ENCODE data around the gene PCARE. TPM values are rescaled to one million over a fixed set of nuclear protein-coding genes. Genes with fewer than 3 reads are reported as not detected.

The PCARE gene
- total and polyA plus RNA-seq, 2 experiments from 2014 or later, result not detected

- no peaks in the 10 kb centered on the region for H3K9me3 ChIP-seq (ENCODE audit: low read depth)
- H3K36me3 ChIP-seq (ENCODE audit: low read depth), result no peaks in the 10 kb centered on the region
- no peak overlapping the region for H3K4me2 ChIP-seq (ENCODE audit: unreplicated experiment)
- H3K27ac ChIP-seq, result no peak overlapping the region
- in situ Hi-C loops (cut with MboI), result no loop called here
- TF ChIP-seq EZH2 (IDR thresholded peaks at IDR 0.05; ENCODE audit: insufficient read depth, poor library complexity, severe bottlenecking), result no peak
- no peak for TF ChIP-seq EZH2phosphoT487 (IDR thresholded peaks at IDR 0.05; ENCODE audit: insufficient read depth, low read depth)
- no peaks in the 10 kb centered on the region for H3K79me2 ChIP-seq (ENCODE audit: insufficient read depth)
- 38 to 44% methylated on average over 6 of the region's 6 CpGs for WGBS, 2 experiments (ENCODE audit: low coverage in 1 of 2, low lambda C conversion rate in 2 of 2, missing lambda C conversion rate in 2 of 2)
- peak; percentile 58 for DNase-seq
- H3K9ac ChIP-seq, result no peak overlapping the region
- peaks cover 11% of the 10 kb centered on the region for H3K4me1 ChIP-seq (ENCODE audit: insufficient read depth)
- H3K4me3 ChIP-seq, result no peak overlapping the region
- H3K27me3 ChIP-seq (replicated peaks; ENCODE audit: insufficient read depth), result no peaks in the 10 kb centered on the region
- H3K9me2 ChIP-seq (ENCODE audit: insufficient read depth), result no peaks in the 10 kb centered on the region
- H4K20me1 ChIP-seq (ENCODE audit: insufficient read depth), result no peaks in the 10 kb centered on the region
- no peak overlapping the region for H2AFZ ChIP-seq
- no peaks in the 10 kb centered on the region for H3F3A ChIP-seq (ENCODE audit: insufficient read depth)
Measured at GRCh38 chr2:29033656-29034055, 40.7 kb downstream of the PCARE start.

GRCh38 chr2:29033172-29033571 lies 41.2 kb downstream of the PCARE start:
- DNase-seq, result peak; percentile 35
- TF ChIP-seq EZH2 (IDR thresholded peaks at IDR 0.05; ENCODE audit: insufficient read depth, poor library complexity, severe bottlenecking) (no peak), EZH2phosphoT487 (IDR thresholded peaks at IDR 0.05; ENCODE audit: insufficient read depth, low read depth) (no peak)
- Histone ChIP-seq H3K27ac (no peak overlapping the region), H3K36me3 (ENCODE audit: low read depth) (no peaks in the 10 kb centered on the region), H3K9ac (no peak overlapping the region), H3K27me3 (replicated peaks; ENCODE audit: insufficient read depth) (no peaks in the 10 kb centered on the region), H3K4me2 (ENCODE audit: unreplicated experiment) (no peak overlapping the region), H3K4me1 (ENCODE audit: insufficient read depth) (peaks cover 11% of the 10 kb centered on the region), H3F3A (ENCODE audit: insufficient read depth) (no peaks in the 10 kb centered on the region), H3K9me2 (ENCODE audit: insufficient read depth) (no peaks in the 10 kb centered on the region), H4K20me1 (ENCODE audit: insufficient read depth) (no peaks in the 10 kb centered on the region), H3K4me3 (no peak overlapping the region), H2AFZ (peak overlapping the region; percentile 53; the same call in 1 of the 2 replicates), H3K79me2 (ENCODE audit: insufficient read depth) (no peaks in the 10 kb centered on the region), H3K9me3 (ENCODE audit: low read depth) (no peaks in the 10 kb centered on the region)
- 60 to 63% methylated on average over 2 of the region's 2 CpGs for WGBS, 2 experiments (ENCODE audit: low coverage in 1 of 2, low lambda C conversion rate in 2 of 2, missing lambda C conversion rate in 2 of 2)
- in situ Hi-C loops (cut with MboI), result no loop called here

- Histone ChIP-seq H3K4me1 (ENCODE audit: insufficient read depth) (peaks cover 11% of the 10 kb centered on the region), H2AFZ (no peak overlapping the region), H3K27me3 (replicated peaks; ENCODE audit: insufficient read depth) (no peaks in the 10 kb centered on the region), H3K4me2 (ENCODE audit: unreplicated experiment) (no peak overlapping the region), H3K4me3 (no peak overlapping the region), H3K9ac (no peak overlapping the region), H3F3A (ENCODE audit: insufficient read depth) (no peaks in the 10 kb centered on the region), H3K27ac (no peak overlapping the region), H3K36me3 (ENCODE audit: low read depth) (no peaks in the 10 kb centered on the region), H3K79me2 (ENCODE audit: insufficient read depth) (no peaks in the 10 kb centered on the region), H3K9me3 (ENCODE audit: low read depth) (no peaks in the 10 kb centered on the region), H3K9me2 (ENCODE audit: insufficient read depth) (no peaks in the 10 kb centered on the region), H4K20me1 (ENCODE audit: insufficient read depth) (no peaks in the 10 kb centered on the region)
- no peak for DNase-seq
- in situ Hi-C loops (cut with MboI), result no loop called here
- WGBS, 2 experiments (ENCODE audit: low coverage in 1 of 2, low lambda C conversion rate in 2 of 2, missing lambda C conversion rate in 2 of 2), result 88 to 90% methylated on average over 5 of the region's 5 CpGs
- TF ChIP-seq EZH2phosphoT487 (IDR thresholded peaks at IDR 0.05; ENCODE audit: insufficient read depth, low read depth), result no peak
- no peak for TF ChIP-seq EZH2 (IDR thresholded peaks at IDR 0.05; ENCODE audit: insufficient read depth, poor library complexity, severe bottlenecking)
Measured at GRCh38 chr2:29032189-29032588, 42.1 kb downstream of the PCARE start.

DNA sequence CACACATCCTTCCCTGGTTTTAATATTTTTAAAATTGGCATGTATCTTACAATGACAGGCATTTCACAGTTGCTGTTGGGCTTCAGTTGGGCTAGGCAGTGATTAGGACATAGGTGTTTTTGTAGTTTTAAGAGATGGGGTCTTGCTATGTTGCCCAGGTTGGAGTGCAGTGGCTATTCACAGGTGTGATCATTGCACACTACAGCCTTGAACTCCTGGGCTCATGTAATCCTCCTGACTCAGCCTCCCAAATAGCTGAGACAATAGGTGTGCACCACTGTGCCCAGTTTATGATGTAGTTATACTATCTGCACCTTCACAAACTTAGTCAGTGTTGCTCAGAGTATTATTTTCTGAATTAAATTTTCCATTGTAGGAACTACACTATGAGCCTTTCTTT lies 43.3 kb downstream of the PCARE start:
- in situ Hi-C loops (cut with MboI), result no loop called here

DNA sequence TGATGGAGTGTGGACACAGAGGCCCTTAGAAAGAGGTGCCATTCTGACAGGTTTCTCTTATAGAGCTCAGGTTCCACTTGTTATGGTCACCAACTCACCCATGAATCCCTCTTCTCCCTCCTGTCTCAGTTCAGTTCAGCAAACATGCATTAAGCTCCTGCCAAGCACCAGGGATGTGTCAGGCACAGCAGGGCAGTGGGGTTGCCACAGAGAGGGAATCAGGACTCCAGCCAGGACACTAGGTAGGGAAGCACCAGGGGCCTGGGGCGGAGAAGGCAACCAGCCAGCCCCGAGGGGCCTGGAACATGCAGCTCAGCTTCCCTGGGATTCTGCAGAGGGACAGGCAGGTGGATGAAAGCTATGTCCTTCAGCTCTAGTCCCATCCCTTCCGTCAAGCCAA lies 48.6 kb downstream of the PCARE start:
- WGBS, 2 experiments (ENCODE audit: low coverage in 1 of 2, low lambda C conversion rate in 2 of 2, missing lambda C conversion rate in 2 of 2), result 64 to 70% methylated on average over 3 of the region's 3 CpGs

More for the DNA sequence above, 43.3 kb downstream of the PCARE start:
- H3K27me3 ChIP-seq (replicated peaks; ENCODE audit: insufficient read depth), result no peaks in the 10 kb centered on the region
- H3F3A ChIP-seq (ENCODE audit: insufficient read depth), result no peaks in the 10 kb centered on the region
- no peak overlapping the region for H3K4me2 ChIP-seq (ENCODE audit: unreplicated experiment)
- no peaks in the 10 kb centered on the region for H3K9me3 ChIP-seq (ENCODE audit: low read depth)
- H3K79me2 ChIP-seq (ENCODE audit: insufficient read depth), result no peaks in the 10 kb centered on the region
- H3K27ac ChIP-seq, result no peak overlapping the region
- no peaks in the 10 kb centered on the region for H3K9me2 ChIP-seq (ENCODE audit: insufficient read depth)
- peaks cover 11% of the 10 kb centered on the region for H3K4me1 ChIP-seq (ENCODE audit: insufficient read depth)
- DNase-seq, result no peak
- H4K20me1 ChIP-seq (ENCODE audit: insufficient read depth), result no peaks in the 10 kb centered on the region
- TF ChIP-seq EZH2 (IDR thresholded peaks at IDR 0.05; ENCODE audit: insufficient read depth, poor library complexity, severe bottlenecking) (no peak), EZH2phosphoT487 (IDR thresholded peaks at IDR 0.05; ENCODE audit: insufficient read depth, low read depth) (no peak)
- H3K36me3 ChIP-seq (ENCODE audit: low read depth), result no peaks in the 10 kb centered on the region
- no peak overlapping the region for H3K4me3 ChIP-seq
- H2AFZ ChIP-seq, result no peak overlapping the region
- no peak overlapping the region for H3K9ac ChIP-seq

More for the DNA sequence above, 48.6 kb downstream of the PCARE start:
- Histone ChIP-seq H3K9ac (no peak overlapping the region), H3K27ac (no peak overlapping the region), H3F3A (ENCODE audit: insufficient read depth) (no peaks in the 10 kb centered on the region), H2AFZ (no peak overlapping the region), H3K36me3 (ENCODE audit: low read depth) (no peaks in the 10 kb centered on the region), H3K9me3 (ENCODE audit: low read depth) (no peaks in the 10 kb centered on the region), H3K4me2 (ENCODE audit: unreplicated experiment) (no peak overlapping the region), H3K9me2 (ENCODE audit: insufficient read depth) (no peaks in the 10 kb centered on the region), H3K4me1 (ENCODE audit: insufficient read depth) (no peaks in the 10 kb centered on the region), H3K27me3 (replicated peaks; ENCODE audit: insufficient read depth) (0 out of 2 replicates have a peak, but pooled peaks cover 2% of the 10 kb centered on the region), H3K4me3 (no peak overlapping the region), H3K79me2 (ENCODE audit: insufficient read depth) (no peaks in the 10 kb centered on the region), H4K20me1 (ENCODE audit: insufficient read depth) (no peaks in the 10 kb centered on the region)
- no peak for DNase-seq
- no peak for TF ChIP-seq EZH2 (IDR thresholded peaks at IDR 0.05; ENCODE audit: insufficient read depth, poor library complexity, severe bottlenecking)
- TF ChIP-seq EZH2phosphoT487 (IDR thresholded peaks at IDR 0.05; ENCODE audit: insufficient read depth, low read depth), result no peak
- in situ Hi-C loops (cut with MboI), result no loop called here

All from GM23248 (cell line).